HL-60/S4 treated with retinoic acid at 250 ng/mL for 4 days and 3 days (cell line): ENCODE measurements around the gene EYA2.
"Not testable (repeated sequence)": the region's sequence is repeated elsewhere in the genome, so short reads cannot be mapped to it uniquely, and the experiment has no call there.

Source experiments
- in situ Hi-C: fragments of 300-500 bp; cut with MboI; formaldehyde crosslinking; loops from 2 replicates; pipeline ENCODE4 v1.7.0; 2022; ENCODE audit warnings: low sequenced_read_pairs

EYA2 gene

GRCh38 chr20:46894971-46895905 is 595 bp downstream of the EYA2 start:
- in situ Hi-C loops, result no loop called here

- in situ Hi-C loops, result no loop called here
Measured at GRCh38 chr20:46895906-46896242, 1.2 kb downstream of the EYA2 start.

- in situ Hi-C loops, result no loop called here
Measured at GRCh38 chr20:46897328-46897880, 2.8 kb downstream of the EYA2 start.

- in situ Hi-C loops, result no loop called here
Measured at GRCh38 chr20:46898423-46898822, 3.8 kb downstream of the EYA2 start.

- in situ Hi-C loops, result no loop called here
Measured at GRCh38 chr20:46899621-46900020, 5.0 kb downstream of the EYA2 start.

- in situ Hi-C loops, result no loop called here
Measured at GRCh38 chr20:46900086-46900485, 5.4 kb downstream of the EYA2 start.

- in situ Hi-C loops, result no loop called here
Measured at GRCh38 chr20:46900826-46901225, 6.2 kb downstream of the EYA2 start.

GRCh38 chr20:46901638-46902037 is 7.0 kb downstream of the EYA2 start:
- in situ Hi-C loops, result no loop called here

- in situ Hi-C loops, result no loop called here
Measured at GRCh38 chr20:46903256-46903655, 8.6 kb downstream of the EYA2 start.

- in situ Hi-C loops, result no loop called here
Measured at GRCh38 chr20:46903937-46904336, 9.3 kb downstream of the EYA2 start.

- in situ Hi-C loops, result no loop called here
Measured at GRCh38 chr20:46905364-46906125, 10.9 kb downstream of the EYA2 start.

GRCh38 chr20:46913329-46914044 is 18.8 kb downstream of the EYA2 start:
- in situ Hi-C loops, result no loop called here

- in situ Hi-C loops, result no loop called here
Measured at GRCh38 chr20:46914789-46915379, 20.2 kb downstream of the EYA2 start.

GRCh38 chr20:46915575-46916257 is 21.1 kb downstream of the EYA2 start:
- in situ Hi-C loops, result no loop called here

- in situ Hi-C loops, result no loop called here
Measured at GRCh38 chr20:46916258-46916603, 21.6 kb downstream of the EYA2 start.

- in situ Hi-C loops, result no loop called here
Measured at GRCh38 chr20:46917155-46917554, 22.5 kb downstream of the EYA2 start.

- in situ Hi-C loops, result no loop called here
Measured at GRCh38 chr20:46920114-46920513, 25.5 kb downstream of the EYA2 start.

GRCh38 chr20:46922841-46923240 is 28.2 kb downstream of the EYA2 start:
- in situ Hi-C loops, result not testable (repeated sequence)

GRCh38 chr20:46923550-46923949 is 28.9 kb downstream of the EYA2 start:
- in situ Hi-C loops, result no loop called here

- in situ Hi-C loops, result no loop called here
Measured at GRCh38 chr20:46928580-46929132, 34.0 kb downstream of the EYA2 start.
